ENCODE results near the gene FAM89B.

The FAM89B gene

GRCh38 chr11:65536412-65537295, 35.7 kb upstream of the FAM89B start:
- no peak for TF ChIP-seq CTCF (IDR thresholded peaks at IDR 0.05; ENCODE audit: low read depth, low read length)
- Histone ChIP-seq H3K4me3 (ENCODE audit: low read depth, low read length) (no peak overlapping the region), H3K9me3 (no peaks in the 10 kb centered on the region), H3K36me3 (no peaks in the 10 kb centered on the region), H3K4me1 (no peaks in the 10 kb centered on the region), H3K27me3 (no peaks in the 10 kb centered on the region)
- DNase-seq, result no peak

- H3K27me3 ChIP-seq, result no peaks in the 10 kb centered on the region
- no peaks in the 10 kb centered on the region for H3K36me3 ChIP-seq
- H3K4me3 ChIP-seq (ENCODE audit: low read depth, low read length), result no peak overlapping the region
- H3K9me3 ChIP-seq, result no peaks in the 10 kb centered on the region
- no peaks in the 10 kb centered on the region for H3K4me1 ChIP-seq
- TF ChIP-seq CTCF (IDR thresholded peaks at IDR 0.05; ENCODE audit: low read depth, low read length), result no peak
- DNase-seq, result no peak
These were observed 35.1 kb upstream of the FAM89B start for GRCh38 chr11:65537296-65537597.

- no peak overlapping the region for H3K4me3 ChIP-seq (ENCODE audit: low read depth, low read length)
- no peak for TF ChIP-seq CTCF (IDR thresholded peaks at IDR 0.05; ENCODE audit: low read depth, low read length)
- H3K9me3 ChIP-seq, result no peaks in the 10 kb centered on the region
- H3K27me3 ChIP-seq, result no peaks in the 10 kb centered on the region
- H3K4me1 ChIP-seq, result no peaks in the 10 kb centered on the region
- DNase-seq, result no peak
- H3K36me3 ChIP-seq, result no peaks in the 10 kb centered on the region
These were observed 34.6 kb upstream of the FAM89B start for GRCh38 chr11:65537620-65538231.

GRCh38 chr11:65538232-65538914, 34.0 kb upstream of the FAM89B start:
- no peak for TF ChIP-seq CTCF (IDR thresholded peaks at IDR 0.05; ENCODE audit: low read depth, low read length)
- DNase-seq, result no peak
- Histone ChIP-seq H3K36me3 (no peaks in the 10 kb centered on the region), H3K9me3 (no peaks in the 10 kb centered on the region), H3K4me3 (ENCODE audit: low read depth, low read length) (no peak overlapping the region), H3K27me3 (no peaks in the 10 kb centered on the region), H3K4me1 (no peaks in the 10 kb centered on the region)

- H3K27me3 ChIP-seq, result no peaks in the 10 kb centered on the region
- H3K4me3 ChIP-seq (ENCODE audit: low read depth, low read length), result no peak overlapping the region
- DNase-seq, result no peak
- H3K36me3 ChIP-seq, result no peaks in the 10 kb centered on the region
- no peak for TF ChIP-seq CTCF (IDR thresholded peaks at IDR 0.05; ENCODE audit: low read depth, low read length)
- H3K4me1 ChIP-seq, result no peaks in the 10 kb centered on the region
- no peaks in the 10 kb centered on the region for H3K9me3 ChIP-seq
These were observed 33.2 kb upstream of the FAM89B start for GRCh38 chr11:65538915-65539743.
